Activated T-cell treated with anti-CD3 and anti-CD28 coated beads, Interleukin-2, amount 50 U/mL, for 48 hours (primary cell): Measurements from ENCODE around the gene SPATA33.
"Not testable (repeated sequence)": the region's sequence is repeated elsewhere in the genome, so short reads cannot be mapped to it uniquely, and the experiment has no call there.

Experiments used
- DNase-seq, 2 experiments: peaks; one replicate each; pipeline ENCODE4 v3.0.0-alpha.2; 2020

The SPATA33 gene

GRCh38 chr16:89667000-89667399 lies 9.4 kb downstream of the SPATA33 start:
- DNase-seq = peak in 1 of 2 experiments; percentile 41

- DNase-seq = no peak
Observed at GRCh38 chr16:89667633-89668032, 10.0 kb downstream of the SPATA33 start.

- no peak for DNase-seq
Observed at GRCh38 chr16:89668790-89669158, 11.1 kb downstream of the SPATA33 start.

- no peak for DNase-seq
Observed at GRCh38 chr16:89669755-89670154, 12.1 kb downstream of the SPATA33 start.

- DNase-seq = no peak
Observed at GRCh38 chr16:89670496-89671431, 13.1 kb downstream of the SPATA33 start.

GRCh38 chr16:89671565-89671964 lies 13.9 kb downstream of the SPATA33 start:
- DNase-seq = not testable (repeated sequence)

- DNase-seq = no peak
Observed at GRCh38 chr16:89672177-89672941, 14.7 kb downstream of the SPATA33 start.

- no peak for DNase-seq
Observed at GRCh38 chr16:89678258-89678657, 20.6 kb downstream of the SPATA33 start.

GRCh38 chr16:89685916-89686315 lies 28.3 kb downstream of the SPATA33 start:
- no peak for DNase-seq

GRCh38 chr16:89686520-89687091 lies 29.0 kb downstream of the SPATA33 start, which contains the start of gene CDK10:
Gene CDK10 (plus strand): TSS chr16:89686689. CDS start chr16:89686711, 22 bp downstream.
- peak; percentile 97 for DNase-seq

GRCh38 chr16:89687092-89687940 lies 29.7 kb downstream of the SPATA33 start:
- no peak for DNase-seq

GRCh38 chr16:89688395-89688794 lies 30.8 kb downstream of the SPATA33 start:
- DNase-seq = no peak

GRCh38 chr16:89689142-89689541 lies 31.5 kb downstream of the SPATA33 start:
- DNase-seq = no peak

GRCh38 chr16:89689621-89690020 lies 32.0 kb downstream of the SPATA33 start:
- not testable (repeated sequence) for DNase-seq

GRCh38 chr16:89690392-89690901 lies 32.8 kb downstream of the SPATA33 start:
- DNase-seq = no peak

GRCh38 chr16:89691231-89691985 lies 33.8 kb downstream of the SPATA33 start:
- DNase-seq = no peak

- DNase-seq = no peak
Observed at GRCh38 chr16:89691986-89692569, 34.4 kb downstream of the SPATA33 start.

GRCh38 chr16:89693289-89693731 lies 35.7 kb downstream of the SPATA33 start:
- DNase-seq = no peak

- DNase-seq = no peak
Observed at GRCh38 chr16:89693931-89694783, 36.5 kb downstream of the SPATA33 start.

- not testable (repeated sequence) for DNase-seq
Observed at GRCh38 chr16:89694784-89695085, 37.1 kb downstream of the SPATA33 start.
